HCT116 (cell line): Measurements from ENCODE around the gene TMEM87A. TPM values are rescaled to one million over a fixed set of nuclear protein-coding genes. Genes with fewer than 3 reads are reported as not detected.

Source experiments
- ATAC-seq: fragments of 200-7000 bp; cut with Tn5 transposase; 2 replicates; pipeline ENCODE4 v1.9.1; 2020; ENCODE audit warnings: mild to moderate bottlenecking, moderate library complexity
- BruUV-seq: library from RNA; stranded (reverse); fragments of 400-500 nt; replicated peaks from 2 replicates; lab custom pipeline; 2021; lab: Mats Ljungman, UMichigan
- CTCF ChIA-PET: fragments of 300-600 bp; sonication (Branson Sonifier 250); formaldehyde crosslinking; loops from one replicate; lab custom pipeline; 2021; ENCODE audit warnings: antibody characterized with exemption; lab: Charles Lee
- POLR2A ChIA-PET: fragments of 300-600, 350-600 bp; sonication (Branson Sonifier 250); formaldehyde crosslinking; loops from one replicate; lab custom pipeline; 2021; ENCODE audit warnings: antibody characterized with exemption; lab: Charles Lee
- RAD21 ChIA-PET, 2 experiments: fragments of 300-600 bp; sonication (Branson Sonifier 250); formaldehyde crosslinking; loops; one replicate each; lab custom pipeline; 2023; ENCODE audit warnings: low total read pairs in 2 of 2; ENCODE audit not compliant: uncharacterized antibody in 2 of 2, unreplicated experiment in 2 of 2, low non-redundant PET in 1 of 2; lab: Charles Lee
- DNase-seq: peaks from one replicate; pipeline ENCODE4 v3.0.0-alpha.2; 2010; ENCODE audit warnings: low read depth, low spot score
- H2AFZ ChIP-seq: fragments of 200-600 bp; shearing (Covaris generic), sonication (generic); 2 replicates; pipeline ENCODE4 v1.6.1; 2017; ENCODE audit warnings: low read depth, mixed run types, mixed read lengths, antibody characterized with exemption, low read length; ENCODE audit not compliant: poor library complexity, severe bottlenecking
- H3K27ac ChIP-seq: 2 replicates; pipeline ENCODE4 v1.5.1; 2012; ENCODE audit warnings: low read depth, low read length
- H3K27me3 ChIP-seq: fragments of 200-600 bp; sonication (generic); 2 replicates; pipeline ENCODE4 v1.6.1; 2016; ENCODE audit warnings: mixed run types, low read length, mixed read lengths; ENCODE audit not compliant: insufficient read depth
- H3K36me3 ChIP-seq, 2 experiments: fragments of 200-500 bp in 1 of 2; fragments of 200-600 bp in 1 of 2; sonication (Bioruptor generic) in 1 of 2; sonication (generic) in 1 of 2; 2 replicates each; pipeline versions ENCODE4 v1.5.1 to v1.6.1; 2014 to 2016; ENCODE audit warnings: low read length in 2 of 2, inconsistent platforms in 1 of 2, mixed read lengths in 1 of 2, mixed run types in 1 of 2; ENCODE audit not compliant: insufficient read depth in 2 of 2, control insufficient read depth in 1 of 2
- H3K4me1 ChIP-seq, 2 experiments: fragments of 200-600 bp in 1 of 2; sonication (generic) in 1 of 2; 2 replicates each; pipeline versions ENCODE4 v1.5.1 to v1.6.1; 2012 to 2017; ENCODE audit warnings: low read length in 2 of 2, inconsistent platforms in 1 of 2, mild to moderate bottlenecking in 1 of 2, mixed read lengths in 1 of 2, mixed run types in 1 of 2, moderate library complexity in 1 of 2; ENCODE audit not compliant: insufficient read depth in 2 of 2, control insufficient read depth in 1 of 2
- H3K4me2 ChIP-seq: fragments of 200-600 bp; sonication (generic); 2 replicates; pipeline ENCODE4 v1.6.1; 2017; ENCODE audit warnings: mixed run types, low read length, mixed read lengths
- H3K4me3 ChIP-seq, 2 experiments: fragments of 200-600 bp in 1 of 2; sonication (generic) in 1 of 2; replicated peaks in 1 of 2; 2 replicates each; pipeline ENCODE4 v1.5.1; 2011 to 2016; ENCODE audit warnings: low read length in 2 of 2, control low read depth in 1 of 2, low read depth in 1 of 2, mild to moderate bottlenecking in 1 of 2, mixed read lengths in 1 of 2, mixed run types in 1 of 2
- H3K79me2 ChIP-seq: fragments of 200-600 bp; sonication (generic); 2 replicates; pipeline ENCODE4 v1.6.1; 2017; ENCODE audit warnings: mild to moderate bottlenecking, mixed run types, low read length, moderate library complexity, mixed read lengths; ENCODE audit not compliant: insufficient read depth
- H3K9ac ChIP-seq: fragments of 200-600 bp; sonication (generic); 2 replicates; pipeline ENCODE4 v1.6.1; 2016; ENCODE audit warnings: low read length, mixed read lengths
- H3K9me2 ChIP-seq: fragments of 200-600 bp; sonication (generic), shearing (Covaris generic); 2 replicates; pipeline ENCODE4 v1.6.1; 2017; ENCODE audit warnings: mixed run types, mild to moderate bottlenecking, moderate library complexity; ENCODE audit not compliant: insufficient read depth
- H3K9me3 ChIP-seq, 2 experiments: fragments of 200-500 bp in 1 of 2; fragments of 200-600 bp in 1 of 2; sonication (Bioruptor generic) in 1 of 2; sonication (generic) in 1 of 2; 2 replicates each; pipeline ENCODE4 v1.6.1; 2014 to 2017; ENCODE audit warnings: low read length in 2 of 2, mixed read lengths in 2 of 2, inconsistent platforms in 1 of 2, low read depth in 1 of 2, mild to moderate bottlenecking in 1 of 2, mixed run types in 1 of 2, moderate library complexity in 1 of 2; ENCODE audit not compliant: control insufficient read depth in 1 of 2, insufficient read depth in 1 of 2
- H4K20me1 ChIP-seq: fragments of 200-600 bp; sonication (generic), shearing (Covaris generic); 2 replicates; pipeline ENCODE4 v1.6.1; 2017; ENCODE audit warnings: mixed run types, mild to moderate bottlenecking, moderate library complexity; ENCODE audit not compliant: insufficient read depth
- ATF3 ChIP-seq: IDR thresholded peaks from 2 replicates; pipeline ENCODE4 v1.6.1; 2012
- CBX3 ChIP-seq: IDR thresholded peaks from 2 replicates; pipeline ENCODE4 v1.6.1; 2012; ENCODE audit warnings: low read depth
- CEBPB ChIP-seq: IDR thresholded peaks from 2 replicates; pipeline ENCODE4 v1.6.1; 2012; ENCODE audit warnings: low read depth
- EGR1 ChIP-seq: IDR thresholded peaks from 2 replicates; pipeline ENCODE4 v1.6.1; 2012; ENCODE audit warnings: low read depth
- EZH2 ChIP-seq: fragments of 200-600 bp; sonication (generic); IDR thresholded peaks from 2 replicates; pipeline ENCODE4 v1.6.1; 2017; ENCODE audit warnings: antibody characterized with exemption, mixed run types
- FOSL1 ChIP-seq: IDR thresholded peaks from 2 replicates; pipeline ENCODE4 v1.6.1; 2012; ENCODE audit warnings: low read depth
- POLR2AphosphoS5 ChIP-seq: IDR thresholded peaks from 2 replicates; pipeline ENCODE4 v1.6.1; 2011; ENCODE audit warnings: mild to moderate bottlenecking, low read depth, low read length, moderate library complexity
- RAD21 ChIP-seq: IDR thresholded peaks from 2 replicates; pipeline ENCODE4 v1.6.1; 2012; ENCODE audit warnings: low read depth, mild to moderate bottlenecking
- SIN3A ChIP-seq: IDR thresholded peaks from 2 replicates; pipeline ENCODE4 v1.6.1; 2012; ENCODE audit warnings: low read depth
- SP1 ChIP-seq: IDR thresholded peaks from 2 replicates; pipeline ENCODE4 v1.6.1; 2012; ENCODE audit warnings: low read depth
- ZFX ChIP-seq: fragments of 450-650 bp; IDR thresholded peaks from 2 replicates; pipeline ENCODE4 v1.6.1; 2017
- intact Hi-C: fragments of 100-400 bp; cut with micrococcal nuclease; formaldehyde crosslinking; loops from 2 replicates; pipeline ENCODE4 v1.10.0; 2022
- total RNA-seq: library from RNA; stranded (reverse); gene quantifications from one replicate; pipeline ENCODE4 v1.2.1, GENCODE V29; 2021; ENCODE audit not compliant: unreplicated experiment

TMEM87A gene
- total RNA-seq, 1 experiment from 2014 or later, result 44.0 TPM

GRCh38 chr15:42203891-42204290, 69.3 kb downstream of the TMEM87A start:
- BruUV-seq, result no TSS peak
- Histone ChIP-seq H3K27me3 (no peaks in the 10 kb centered on the region), H3K36me3 (peaks cover 0 to 2% of the 10 kb centered on the region in 2 experiments; a peak in 2 of 4 replicates), H3K9me2 (no peaks in the 10 kb centered on the region), H4K20me1 (no peaks in the 10 kb centered on the region), H3K9ac (no peak overlapping the region), H3K9me3 (no peaks in the 10 kb centered on the region), H3K4me2 (no peak overlapping the region), H3K4me3 (no peak overlapping the region), H3K27ac (no peak overlapping the region), H3K79me2 (peaks cover 15% of the 10 kb centered on the region), H2AFZ (no peak overlapping the region), H3K4me1 (peaks cover 7 to 17% of the 10 kb centered on the region in 2 experiments)
- ATAC-seq (no peak), DNase-seq (no peak)
- POLR2A ChIA-PET, result no interaction called here
- TF ChIP-seq RAD21 (no peak), ZFX (no peak), EGR1 (no peak), SP1 (no peak), ATF3 (no peak), CBX3 (no peak), POLR2AphosphoS5 (no peak), EZH2 (no peak), CEBPB (no peak), SIN3A (no peak)
- CTCF ChIA-PET, result no interaction called here
- intact Hi-C loops, result no loop called here
- RAD21 ChIA-PET, result no interaction called here

GRCh38 chr15:42202653-42203052, 70.6 kb downstream of the TMEM87A start:
- CTCF ChIA-PET, result no interaction called here
- no TSS peak for BruUV-seq

More at GRCh38 chr15:42202653-42203052, 70.6 kb downstream of the TMEM87A start:
- no peak overlapping the region for H3K4me2 ChIP-seq
- peaks cover 0 to 2% of the 10 kb centered on the region in 2 experiments; a peak in 2 of 4 replicates for H3K36me3 ChIP-seq
- no peak overlapping the region for H3K9ac ChIP-seq
- H3K27me3 ChIP-seq, result no peaks in the 10 kb centered on the region
- ChIA-PET RAD21 (no interaction called here), POLR2A (no interaction called here)
- intact Hi-C loops, result no loop called here
- H3K4me1 ChIP-seq, result peaks cover 7 to 10% of the 10 kb centered on the region in 2 experiments
- no peak overlapping the region for H3K27ac ChIP-seq
- peaks cover 12% of the 10 kb centered on the region for H3K79me2 ChIP-seq
- no peaks in the 10 kb centered on the region for H3K9me2 ChIP-seq
- DNase-seq, result no peak
- no peaks in the 10 kb centered on the region for H4K20me1 ChIP-seq
- H2AFZ ChIP-seq, result no peak overlapping the region
- no peaks in the 10 kb centered on the region for H3K9me3 ChIP-seq
- ATAC-seq, result no peak
- TF ChIP-seq RAD21 (no peak), EZH2 (no peak), FOSL1 (no peak)
- no peak overlapping the region for H3K4me3 ChIP-seq
